Measurements from ENCODE around the gene TOR4A. TPM values are rescaled to one million over a fixed set of nuclear protein-coding genes. Genes with fewer than 3 reads are reported as not detected.

The TOR4A gene
- total and polyA plus RNA-seq, 9 of the 15 experiments (the other 6 are each of a cell fraction or from before 2014, with no cell fraction given), result 3.9 to 49.2 (median 8.8) TPM

DNA sequence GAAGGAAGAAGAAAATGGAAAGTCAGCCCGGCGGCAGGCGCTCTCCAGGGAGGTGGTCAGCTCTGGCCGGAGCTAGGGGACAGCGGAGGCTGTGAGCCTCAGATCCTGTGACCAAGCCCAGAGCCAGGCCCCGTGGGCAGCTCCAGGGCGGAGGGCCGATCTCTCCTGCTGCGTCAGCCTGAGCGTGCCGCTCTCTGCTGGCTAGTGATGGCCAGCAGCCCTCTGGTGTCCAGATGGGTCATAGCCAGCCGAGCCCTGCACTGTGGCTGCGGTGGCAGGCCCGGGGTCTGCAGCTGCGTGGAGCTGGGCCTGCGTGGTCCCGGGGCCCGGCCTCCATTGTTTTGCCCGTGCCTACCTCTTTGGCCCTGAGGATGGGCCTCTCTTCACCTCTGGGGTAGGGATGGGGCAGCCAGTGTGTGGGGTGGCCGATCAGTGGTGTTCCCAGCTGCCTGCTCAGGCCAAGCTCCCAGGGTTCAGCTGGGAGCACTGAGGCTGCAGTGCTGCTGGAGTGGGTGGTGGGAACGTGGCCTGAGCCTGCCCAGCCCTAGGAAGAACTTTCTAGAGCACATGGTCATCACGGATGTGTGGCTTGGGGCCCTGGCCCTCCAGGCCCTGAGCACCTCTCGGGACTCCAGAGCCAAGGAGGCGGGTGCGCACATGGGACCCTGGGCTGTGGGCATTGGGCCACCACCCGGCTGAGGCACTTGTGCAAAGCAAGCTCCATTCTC lies 41.6 kb downstream of the TOR4A start:
- WGBS (ENCODE audit: insufficient coverage, low coverage, missing lambda C conversion rate), result 28% methylated on average over 15 of the region's 26 CpGs
- CTCF ChIA-PET (ENCODE audit: low intra/inter-chr PET ratio), result interaction anchor here (1.0 kb wide), 1 partner anchor 24 kb away, joined by 4 read pairs; no protein-coding TSS in a partner anchor
- intact Hi-C loops (cut with micrococcal nuclease), result no loop called here
- Histone ChIP-seq H3K4me1 (replicated peaks in 1 of 2; ENCODE audit: control insufficient read depth in 2 of 2, insufficient read depth in 2 of 2, low read length in 2 of 2) (peaks cover 6 to 75% of the 10 kb centered on the region in 2 experiments), H3K4me2 (ENCODE audit: insufficient read depth, low read length) (no peak overlapping the region), H3K9me3 (replicated peaks; ENCODE audit: control insufficient read depth, insufficient read depth, low read depth, low read length) (no peaks in the 10 kb centered on the region), H3K27me3 (ENCODE audit: control insufficient read depth in 2 of 2, insufficient read depth in 2 of 2, low read length in 2 of 2) (no peaks in the 10 kb centered on the region), H3K4me3 (no peak overlapping the region), H3K9me1 (ENCODE audit: control insufficient read depth, insufficient read depth, low read length) (no peaks in the 10 kb centered on the region), H4K20me1 (replicated peaks; ENCODE audit: control insufficient read depth, insufficient read depth, low read length) (no peaks in the 10 kb centered on the region), H3K27ac (ENCODE audit: extremely low read depth, low read depth, low read length) (no peak overlapping the region), H3K9ac (ENCODE audit: insufficient read depth in 1 of 2, low read depth in 2 of 2, low read length in 2 of 2) (peak overlapping the region in 1 of 2 experiments; percentile 24; a peak in 1 of 4 replicates), H2AFZ (ENCODE audit: low read depth, low read length) (no peak overlapping the region), H3K36me3 (ENCODE audit: control insufficient read depth, insufficient read depth, low read length) (no peaks in the 10 kb centered on the region), H3K79me2 (ENCODE audit: control insufficient read depth, insufficient read depth, low read length) (no peaks in the 10 kb centered on the region)
- POLR2A ChIA-PET, result interaction anchor here (0.5 to 1.1 kb wide), 5 partner anchors 15 to 277 kb away, joined by 3 to 5 read pairs (median 3); partner anchors contain the start of gene TOR4A
- DNase-seq (ENCODE audit: extremely low read depth in 1 of 4, low spot score in 3 of 4) (peak; percentile 43 to 63 (median 54)), ATAC-seq (peak; percentile 84), FAIRE-seq (peak; percentile 68)
- no TSS peak for BruUV-seq (replicated peaks)
- in situ Hi-C loops (cut with MboI), result no loop called here
- TF ChIP-seq SMC3 (conservative IDR thresholded peaks at IDR 0.05; ENCODE audit: insufficient read depth, low read depth, low read length), result 0 out of 2 replicates have a peak, but pooled peaks have one; percentile 24
- TF ChIP-seq CTBP1 (IDR thresholded peaks at IDR 0.05; ENCODE audit: borderline replicate concordance), result peak; percentile 48; the same call in 1 of the 2 replicates
- TF ChIP-seq, protein P1, sequence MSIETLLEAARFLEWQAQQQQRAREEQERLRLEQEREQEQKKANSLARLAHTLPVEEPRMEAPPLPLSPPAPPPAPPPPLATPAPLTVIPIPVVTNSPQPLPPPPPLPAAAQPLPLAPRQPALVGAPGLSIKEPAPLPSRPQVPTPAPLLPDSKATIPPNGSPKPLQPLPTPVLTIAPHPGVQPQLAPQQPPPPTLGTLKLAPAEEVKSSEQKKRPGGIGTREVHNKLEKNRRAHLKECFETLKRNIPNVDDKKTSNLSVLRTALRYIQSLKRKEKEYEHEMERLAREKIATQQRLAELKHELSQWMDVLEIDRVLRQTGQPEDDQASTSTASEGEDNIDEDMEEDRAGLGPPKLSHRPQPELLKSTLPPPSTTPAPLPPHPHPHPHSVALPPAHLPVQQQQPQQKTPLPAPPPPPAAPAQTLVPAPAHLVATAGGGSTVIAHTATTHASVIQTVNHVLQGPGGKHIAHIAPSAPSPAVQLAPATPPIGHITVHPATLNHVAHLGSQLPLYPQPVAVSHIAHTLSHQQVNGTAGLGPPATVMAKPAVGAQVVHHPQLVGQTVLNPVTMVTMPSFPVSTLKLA (conservative IDR thresholded peaks at IDR 0.05), result no peak
- no peak for TF ChIP-seq XRCC4 (IDR thresholded peaks at IDR 0.05; ENCODE audit: extremely low read depth, insufficient read depth, insufficient read length)
- 0 out of 2 replicates have a peak, but pooled peaks have one; percentile 21 for TF ChIP-seq NFE2 (IDR thresholded peaks at IDR 0.05; ENCODE audit: low read depth)
- peak; percentile 61 for TF ChIP-seq CREM (IDR thresholded peaks at IDR 0.05; ENCODE audit: low read depth)
- TF ChIP-seq, protein P2, sequence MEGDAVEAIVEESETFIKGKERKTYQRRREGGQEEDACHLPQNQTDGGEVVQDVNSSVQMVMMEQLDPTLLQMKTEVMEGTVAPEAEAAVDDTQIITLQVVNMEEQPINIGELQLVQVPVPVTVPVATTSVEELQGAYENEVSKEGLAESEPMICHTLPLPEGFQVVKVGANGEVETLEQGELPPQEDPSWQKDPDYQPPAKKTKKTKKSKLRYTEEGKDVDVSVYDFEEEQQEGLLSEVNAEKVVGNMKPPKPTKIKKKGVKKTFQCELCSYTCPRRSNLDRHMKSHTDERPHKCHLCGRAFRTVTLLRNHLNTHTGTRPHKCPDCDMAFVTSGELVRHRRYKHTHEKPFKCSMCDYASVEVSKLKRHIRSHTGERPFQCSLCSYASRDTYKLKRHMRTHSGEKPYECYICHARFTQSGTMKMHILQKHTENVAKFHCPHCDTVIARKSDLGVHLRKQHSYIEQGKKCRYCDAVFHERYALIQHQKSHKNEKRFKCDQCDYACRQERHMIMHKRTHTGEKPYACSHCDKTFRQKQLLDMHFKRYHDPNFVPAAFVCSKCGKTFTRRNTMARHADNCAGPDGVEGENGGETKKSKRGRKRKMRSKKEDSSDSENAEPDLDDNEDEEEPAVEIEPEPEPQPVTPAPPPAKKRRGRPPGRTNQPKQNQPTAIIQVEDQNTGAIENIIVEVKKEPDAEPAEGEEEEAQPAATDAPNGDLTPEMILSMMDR (IDR thresholded peaks at IDR 0.05 in 2 of 3, conservative IDR thresholded peaks at IDR 0.05 in 1 of 3; ENCODE audit: insufficient read depth in 2 of 3, low read depth in 1 of 3, low read length in 3 of 3), result peak; percentile 53 to 88 (median 65)
- TF ChIP-seq ZNF75A (CRISPR knock-in tag; IDR thresholded peaks at IDR 0.05), result no peak
- no peak for TF ChIP-seq ZNF184 (CRISPR knock-in tag; IDR thresholded peaks at IDR 0.05)
- peak; percentile 45 to 58 for TF ChIP-seq RAD21 (CRISPR knock-in tag; conservative IDR thresholded peaks at IDR 0.05 in 1 of 2, IDR thresholded peaks at IDR 0.05 in 1 of 2)
